CD4-positive, alpha-beta memory T cell (primary cell): ENCODE results near the gene ZNF804A. TPM values are rescaled to one million over a fixed set of nuclear protein-coding genes. Genes with fewer than 3 reads are reported as not detected.

Source experiments
- CTCF ChIA-PET: fragments of 350-600 bp; sonication (Branson Sonifier 250); formaldehyde crosslinking; loops from one replicate; lab custom pipeline; 2021; ENCODE audit warnings: inconsistent platforms; ENCODE audit not compliant: partially characterized antibody; lab: Charles Lee
- POLR2A ChIA-PET: fragments of 350-600 bp; sonication (Branson Sonifier 250); formaldehyde crosslinking; loops from one replicate; lab custom pipeline; 2021; ENCODE audit not compliant: partially characterized antibody; lab: Charles Lee
- DNase-seq, 5 donors: peaks; one replicate each; pipeline versions ENCODE4 v3.0.0 to v3.0.0-alpha.2; 2020 to 2022; ENCODE audit warnings: mixed read lengths in 1 of 5
- H3K27ac ChIP-seq: one replicate; pipeline ENCODE4 v1.7.0; 2013; ENCODE audit warnings: low read depth, low read length
- H3K27me3 ChIP-seq: 2 replicates; pipeline ENCODE4 v1.7.0; 2013; ENCODE audit warnings: mild to moderate bottlenecking, low read length, moderate library complexity; ENCODE audit not compliant: insufficient read depth
- H3K36me3 ChIP-seq: 2 replicates; pipeline ENCODE4 v1.7.0; 2013; ENCODE audit warnings: mild to moderate bottlenecking, low read length, moderate library complexity; ENCODE audit not compliant: insufficient read depth
- H3K4me1 ChIP-seq: 2 replicates; pipeline ENCODE4 v1.7.0; 2013; ENCODE audit warnings: mild to moderate bottlenecking, low read length, moderate library complexity; ENCODE audit not compliant: insufficient read depth
- H3K4me3 ChIP-seq, 2 donors: one replicate each; pipeline ENCODE4 v1.7.0; 2013; ENCODE audit warnings: low read length in 2 of 2, mild to moderate bottlenecking in 1 of 2
- H3K9me3 ChIP-seq, 2 donors: one replicate each; pipeline ENCODE4 v1.7.0; 2013; ENCODE audit warnings: low read length in 2 of 2, control low read depth in 1 of 2; ENCODE audit not compliant: control insufficient read depth in 1 of 2
- H3K27ac Mint-ChIP-seq, 7 donors: one replicate each; pipeline ENCODE4 v1.8.0; 2020 to 2021; ENCODE audit warnings: mixed read lengths in 7 of 7, mild to moderate bottlenecking in 6 of 7, inconsistent platforms in 3 of 7, moderate library complexity in 3 of 7
- H3K27me3 Mint-ChIP-seq, 2 donors: one replicate each; pipeline ENCODE4 v1.8.0; 2020 to 2021; ENCODE audit warnings: mixed read lengths in 2 of 2
- H3K36me3 Mint-ChIP-seq, 2 donors: one replicate each; pipeline ENCODE4 v1.8.0; 2020 to 2021; ENCODE audit warnings: mixed read lengths in 2 of 2, inconsistent platforms in 1 of 2, mild to moderate bottlenecking in 1 of 2
- H3K4me1 Mint-ChIP-seq, 4 donors: one replicate each; pipeline ENCODE4 v1.8.0; 2020 to 2021; ENCODE audit warnings: mixed read lengths in 4 of 4, mild to moderate bottlenecking in 1 of 4
- H3K4me3 Mint-ChIP-seq, 8 donors: one replicate each; pipeline ENCODE4 v1.8.0; 2020 to 2021; ENCODE audit warnings: mixed read lengths in 8 of 8, mild to moderate bottlenecking in 7 of 8, moderate library complexity in 6 of 8, inconsistent platforms in 3 of 8
- H3K9me3 Mint-ChIP-seq, 8 donors: one replicate each; pipeline ENCODE4 v1.8.0; 2020 to 2021; ENCODE audit warnings: mixed read lengths in 8 of 8, mild to moderate bottlenecking in 5 of 8, inconsistent platforms in 3 of 8, moderate library complexity in 1 of 8
- intact Hi-C: fragments of 100-400 bp; cut with micrococcal nuclease; formaldehyde crosslinking; loops from one replicate; pipeline ENCODE4 v1.15.1; 2023
- polyA plus RNA-seq, 2 donors: library from polyadenylated mRNA; unstranded; fragments of 300-500 nt; fragmentation: Illumina TruSeq; gene quantifications; one replicate each; pipeline ENCODE4 v1.2.3, GENCODE V29; 2021
- total RNA-seq, 2 experiments: library from RNA; stranded (reverse); gene quantifications; one replicate each; pipeline ENCODE4 v1.2.3, GENCODE V29; 2021

The ZNF804A gene
- total and polyA plus RNA-seq, 4 experiments from 2014 or later = 0.05 to 0.06 TPM; not detected in 2

DNA sequence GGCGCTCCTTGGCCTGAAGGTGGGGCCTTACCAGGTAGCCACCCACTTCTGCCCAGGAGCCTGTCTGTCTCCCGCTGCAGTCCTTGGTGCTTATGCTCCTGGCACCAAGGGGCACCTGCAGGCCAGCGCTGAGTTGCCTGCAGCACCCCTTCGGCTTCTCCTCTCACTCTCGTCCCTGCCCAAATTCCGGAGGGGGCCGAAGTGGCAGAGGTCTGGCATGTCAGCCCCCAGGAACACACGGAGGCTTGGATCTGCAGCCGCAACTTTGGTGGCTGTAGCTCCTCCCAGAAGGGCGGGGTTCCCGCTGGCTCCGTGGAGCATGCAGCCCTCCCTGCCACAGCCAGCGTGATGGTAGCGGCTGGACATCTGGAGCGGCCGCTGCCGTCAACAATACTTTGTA, 37.7 kb upstream of the ZNF804A start:
- CTCF ChIA-PET = no interaction called here
- H3K27me3 Mint-ChIP-seq = no peaks in the 10 kb centered on the region
- H3K27ac ChIP-seq = no peak overlapping the region
- intact Hi-C loops = no loop called here
- H3K36me3 ChIP-seq = no peaks in the 10 kb centered on the region
- H3K27ac Mint-ChIP-seq = no peak overlapping the region
- no peaks in the 10 kb centered on the region for H3K36me3 Mint-ChIP-seq
- DNase-seq = no peak
- H3K4me3 Mint-ChIP-seq = no peak overlapping the region
- POLR2A ChIA-PET = no interaction called here
- H3K27me3 ChIP-seq = no peaks in the 10 kb centered on the region
- no peaks in the 10 kb centered on the region for H3K4me1 Mint-ChIP-seq
- H3K9me3 Mint-ChIP-seq = peaks cover 0 to 6% (median under 1%) of the 10 kb centered on the region in 8 donors
- no peaks in the 10 kb centered on the region for H3K4me1 ChIP-seq
- H3K9me3 ChIP-seq = no peaks in the 10 kb centered on the region
- H3K4me3 ChIP-seq = no peak overlapping the region

DNA sequence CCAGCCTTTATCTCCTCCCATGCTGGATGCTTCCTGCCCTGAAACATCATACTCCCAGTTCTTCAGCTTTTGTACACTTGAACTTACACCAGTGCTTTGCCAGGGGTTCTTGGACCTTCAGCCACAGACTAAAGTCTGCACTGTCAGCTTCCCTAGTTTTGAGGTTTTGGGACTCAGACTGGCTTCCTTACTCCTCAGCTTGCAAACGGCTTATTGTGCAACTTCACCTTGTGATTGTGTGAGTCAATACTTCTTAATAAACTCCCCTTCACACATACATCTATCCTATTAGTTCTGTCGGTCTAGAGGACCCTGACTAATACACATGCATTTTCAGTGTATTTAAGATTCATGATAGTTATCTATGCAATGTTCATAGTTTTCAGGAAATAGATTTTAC, 35.8 kb upstream of the ZNF804A start:
- Histone ChIP-seq H3K9me3 (no peaks in the 10 kb centered on the region), H3K4me1 (no peaks in the 10 kb centered on the region), H3K36me3 (no peaks in the 10 kb centered on the region), H3K27me3 (no peaks in the 10 kb centered on the region), H3K27ac (no peak overlapping the region), H3K4me3 (no peak overlapping the region)
- ChIA-PET CTCF (no interaction called here), POLR2A (no interaction called here)
- Mint-ChIP-seq H3K9me3 (peaks cover 0 to 11% (median under 1%) of the 10 kb centered on the region in 8 donors), H3K4me3 (no peak overlapping the region), H3K36me3 (no peaks in the 10 kb centered on the region), H3K4me1 (no peaks in the 10 kb centered on the region), H3K27ac (no peak overlapping the region), H3K27me3 (no peaks in the 10 kb centered on the region)
- DNase-seq = no peak
- intact Hi-C loops = no loop called here

DNA sequence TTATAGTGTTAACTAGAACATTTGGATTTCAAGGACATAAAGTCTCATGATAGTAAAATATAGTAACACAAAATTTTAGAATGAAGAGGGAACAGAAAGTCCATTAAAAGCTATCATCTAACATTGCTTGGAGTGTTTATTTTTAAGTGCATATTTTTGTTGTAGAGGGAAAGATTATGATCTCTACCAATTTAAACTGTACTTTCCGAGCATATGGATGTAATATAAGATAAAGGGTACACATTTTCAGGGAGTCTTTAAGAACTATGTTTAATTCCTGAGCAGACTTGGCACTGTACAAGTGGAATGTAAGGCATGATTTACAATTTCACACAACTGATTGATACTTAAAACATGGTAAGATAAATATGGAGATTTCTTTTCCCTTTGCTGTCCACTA, 34.2 kb upstream of the ZNF804A start:
- Histone ChIP-seq H3K9me3 (no peaks in the 10 kb centered on the region), H3K4me1 (no peaks in the 10 kb centered on the region), H3K36me3 (no peaks in the 10 kb centered on the region), H3K27ac (no peak overlapping the region), H3K27me3 (no peaks in the 10 kb centered on the region), H3K4me3 (no peak overlapping the region)
- no peak overlapping the region for H3K27ac Mint-ChIP-seq
- POLR2A ChIA-PET = no interaction called here
- peaks cover 0 to 11% (median 2%) of the 10 kb centered on the region in 8 donors for H3K9me3 Mint-ChIP-seq
- no peaks in the 10 kb centered on the region for H3K36me3 Mint-ChIP-seq
- H3K4me1 Mint-ChIP-seq = no peaks in the 10 kb centered on the region
- no peaks in the 10 kb centered on the region for H3K27me3 Mint-ChIP-seq
- H3K4me3 Mint-ChIP-seq = no peak overlapping the region
- DNase-seq = no peak
- CTCF ChIA-PET = no interaction called here
- intact Hi-C loops = no loop called here

DNA sequence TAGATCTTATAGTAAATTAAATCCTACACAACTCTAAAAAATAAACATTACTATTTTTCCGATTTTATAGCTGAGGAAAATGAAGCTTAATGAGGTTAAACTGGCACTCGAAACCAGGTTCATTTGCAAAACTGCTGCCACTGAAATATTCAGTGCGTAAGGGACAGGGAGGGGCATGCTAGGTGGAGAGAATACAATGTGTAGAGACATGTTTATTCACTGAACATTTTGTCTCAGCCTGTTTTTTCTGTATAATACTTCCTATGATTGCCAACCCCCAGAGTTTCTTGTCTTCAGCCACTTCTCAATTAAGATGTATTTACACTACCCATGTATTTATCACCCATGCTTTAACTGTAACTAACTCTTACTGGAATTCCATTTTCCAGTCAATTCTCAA, 31.6 kb upstream of the ZNF804A start:
- no peaks in the 10 kb centered on the region for H3K9me3 ChIP-seq
- peaks cover 0 to 12% (median 2%) of the 10 kb centered on the region in 8 donors for H3K9me3 Mint-ChIP-seq
- intact Hi-C loops = no loop called here
- no peaks in the 10 kb centered on the region for H3K36me3 Mint-ChIP-seq
- ChIA-PET POLR2A (no interaction called here), CTCF (no interaction called here)
- no peak overlapping the region for H3K4me3 Mint-ChIP-seq
- no peak for DNase-seq
- H3K4me1 Mint-ChIP-seq = no peaks in the 10 kb centered on the region
- H3K36me3 ChIP-seq = no peaks in the 10 kb centered on the region
- H3K27me3 Mint-ChIP-seq = no peaks in the 10 kb centered on the region
- H3K4me1 ChIP-seq = no peaks in the 10 kb centered on the region
- no peak overlapping the region for H3K4me3 ChIP-seq
- no peaks in the 10 kb centered on the region for H3K27me3 ChIP-seq
- H3K27ac Mint-ChIP-seq = no peak overlapping the region
- no peak overlapping the region for H3K27ac ChIP-seq

DNA sequence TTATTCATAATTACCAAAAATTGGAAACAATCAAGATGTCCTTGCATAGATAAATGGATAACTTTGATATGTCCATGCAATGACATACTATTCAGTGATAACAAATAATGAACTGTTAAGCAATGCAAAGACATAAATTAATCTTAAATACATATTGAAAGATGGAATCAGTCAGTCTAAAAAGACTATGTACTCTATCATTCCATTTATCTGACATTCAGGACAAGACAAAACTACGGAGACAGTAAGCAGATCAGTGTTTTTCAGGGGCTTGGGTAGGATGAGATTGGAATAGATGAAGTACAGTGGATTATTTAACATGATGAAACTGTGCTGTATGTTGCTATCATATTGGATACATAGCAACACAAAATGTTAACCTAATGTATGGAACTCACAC, 21.3 kb upstream of the ZNF804A start:
- Histone ChIP-seq H3K9me3 (no peaks in the 10 kb centered on the region), H3K4me3 (no peak overlapping the region), H3K36me3 (no peaks in the 10 kb centered on the region), H3K27me3 (no peaks in the 10 kb centered on the region), H3K4me1 (no peaks in the 10 kb centered on the region), H3K27ac (no peak overlapping the region)
- Mint-ChIP-seq H3K36me3 (no peaks in the 10 kb centered on the region), H3K27ac (no peak overlapping the region), H3K27me3 (no peaks in the 10 kb centered on the region), H3K4me1 (no peaks in the 10 kb centered on the region), H3K9me3 (peaks cover 0 to 6% (median 1%) of the 10 kb centered on the region in 8 donors), H3K4me3 (no peak overlapping the region)
- ChIA-PET CTCF (no interaction called here), POLR2A (no interaction called here)
- no peak for DNase-seq
- intact Hi-C loops = no loop called here

DNA sequence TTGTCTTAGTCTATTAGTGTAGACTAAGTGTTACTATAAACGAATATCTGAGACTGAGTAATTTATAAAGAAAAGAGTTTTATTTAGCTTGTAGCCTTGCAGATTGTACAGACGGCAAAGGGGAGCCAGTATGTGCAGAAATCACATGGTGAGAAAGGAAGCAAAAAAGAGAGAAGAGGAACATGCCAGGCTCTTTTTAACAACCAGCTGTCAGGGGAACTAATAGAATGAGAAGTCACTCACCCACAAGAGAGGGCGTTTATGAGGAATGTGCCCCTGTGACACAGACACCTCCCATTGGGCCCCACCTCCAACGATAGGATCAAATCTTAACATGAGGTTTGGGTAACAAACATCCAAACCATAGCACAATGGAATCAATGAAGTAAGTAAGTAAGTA, 20.6 kb upstream of the ZNF804A start:
- intact Hi-C loops = no loop called here
- Mint-ChIP-seq H3K36me3 (no peaks in the 10 kb centered on the region), H3K27ac (no peak overlapping the region), H3K27me3 (no peaks in the 10 kb centered on the region), H3K4me1 (no peaks in the 10 kb centered on the region), H3K4me3 (no peak overlapping the region), H3K9me3 (peaks cover 0 to 6% (median 1%) of the 10 kb centered on the region in 8 donors)
- no peak for DNase-seq
- Histone ChIP-seq H3K36me3 (no peaks in the 10 kb centered on the region), H3K9me3 (no peaks in the 10 kb centered on the region), H3K4me3 (no peak overlapping the region), H3K27ac (no peak overlapping the region), H3K4me1 (no peaks in the 10 kb centered on the region), H3K27me3 (no peaks in the 10 kb centered on the region)
- POLR2A ChIA-PET = no interaction called here
- CTCF ChIA-PET = no interaction called here

DNA sequence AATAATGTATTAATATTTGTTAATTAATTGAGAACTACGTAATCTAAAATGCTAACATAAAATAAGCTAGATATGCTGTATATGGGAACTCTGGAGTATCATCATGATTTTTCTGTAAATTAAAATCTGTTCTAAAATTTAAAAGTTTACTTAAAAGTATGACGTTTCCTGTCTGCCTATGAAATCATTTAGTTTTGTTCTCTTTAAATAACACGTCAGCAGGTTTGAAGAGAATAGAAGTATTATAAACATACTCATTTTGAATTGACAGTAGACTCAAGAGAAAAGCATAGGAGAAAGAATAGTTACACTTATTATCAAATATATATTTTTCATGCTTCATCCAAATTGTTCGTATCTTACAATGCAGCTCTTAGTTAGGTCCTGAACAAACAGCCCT, 19.1 kb upstream of the ZNF804A start:
- Histone ChIP-seq H3K4me1 (no peaks in the 10 kb centered on the region), H3K27ac (no peak overlapping the region), H3K27me3 (no peaks in the 10 kb centered on the region), H3K4me3 (no peak overlapping the region), H3K36me3 (no peaks in the 10 kb centered on the region), H3K9me3 (no peaks in the 10 kb centered on the region)
- no peaks in the 10 kb centered on the region for H3K36me3 Mint-ChIP-seq
- H3K27ac Mint-ChIP-seq = no peak overlapping the region
- no peak for DNase-seq
- ChIA-PET CTCF (no interaction called here), POLR2A (no interaction called here)
- intact Hi-C loops = no loop called here
- H3K4me3 Mint-ChIP-seq = no peak overlapping the region
- no peaks in the 10 kb centered on the region for H3K27me3 Mint-ChIP-seq
- H3K4me1 Mint-ChIP-seq = no peaks in the 10 kb centered on the region
- peaks cover 0 to 4% (median 2%) of the 10 kb centered on the region in 8 donors for H3K9me3 Mint-ChIP-seq

DNA sequence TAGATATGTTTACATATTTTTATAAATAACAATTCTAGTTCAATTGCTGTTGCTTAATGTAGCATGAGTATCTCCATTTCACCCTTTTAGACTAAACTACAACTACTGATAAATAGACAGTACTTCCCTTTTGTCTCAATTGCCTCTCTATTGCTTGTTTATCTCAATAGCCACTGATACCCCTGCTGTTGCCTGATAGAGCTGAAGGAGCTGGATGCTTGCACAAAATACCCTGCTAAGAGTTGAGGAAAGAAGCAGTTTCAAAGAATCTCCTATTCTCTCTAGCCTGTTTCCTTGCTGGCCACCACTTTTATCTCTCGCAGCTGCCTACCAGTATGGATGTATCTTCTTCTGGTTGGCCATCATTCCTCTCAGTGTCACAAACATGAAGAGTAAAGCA, 16.9 kb upstream of the ZNF804A start:
- DNase-seq = no peak
- Histone ChIP-seq H3K36me3 (no peaks in the 10 kb centered on the region), H3K4me1 (no peaks in the 10 kb centered on the region), H3K27me3 (no peaks in the 10 kb centered on the region), H3K4me3 (no peak overlapping the region), H3K9me3 (no peaks in the 10 kb centered on the region), H3K27ac (no peak overlapping the region)
- H3K27me3 Mint-ChIP-seq = no peaks in the 10 kb centered on the region
- ChIA-PET POLR2A (no interaction called here), CTCF (no interaction called here)
- H3K36me3 Mint-ChIP-seq = no peaks in the 10 kb centered on the region
- H3K9me3 Mint-ChIP-seq = peaks cover 0 to 8% (median 2%) of the 10 kb centered on the region in 8 donors
- H3K27ac Mint-ChIP-seq = no peak overlapping the region
- no peak overlapping the region for H3K4me3 Mint-ChIP-seq
- H3K4me1 Mint-ChIP-seq = no peaks in the 10 kb centered on the region
- intact Hi-C loops = no loop called here
